Bone marrow (tissue), 2 donors: ENCODE data around the gene LRRK1.

Source experiments
- DNase-seq, 2 donors: peaks; one replicate each; lab custom pipeline; 2025; lab: John Stamatoyannopoulos, UW

The LRRK1 gene

GRCh38 chr15:101056366-101057334 is 137.5 kb downstream of the LRRK1 start:
- DNase-seq: no peak

DNA sequence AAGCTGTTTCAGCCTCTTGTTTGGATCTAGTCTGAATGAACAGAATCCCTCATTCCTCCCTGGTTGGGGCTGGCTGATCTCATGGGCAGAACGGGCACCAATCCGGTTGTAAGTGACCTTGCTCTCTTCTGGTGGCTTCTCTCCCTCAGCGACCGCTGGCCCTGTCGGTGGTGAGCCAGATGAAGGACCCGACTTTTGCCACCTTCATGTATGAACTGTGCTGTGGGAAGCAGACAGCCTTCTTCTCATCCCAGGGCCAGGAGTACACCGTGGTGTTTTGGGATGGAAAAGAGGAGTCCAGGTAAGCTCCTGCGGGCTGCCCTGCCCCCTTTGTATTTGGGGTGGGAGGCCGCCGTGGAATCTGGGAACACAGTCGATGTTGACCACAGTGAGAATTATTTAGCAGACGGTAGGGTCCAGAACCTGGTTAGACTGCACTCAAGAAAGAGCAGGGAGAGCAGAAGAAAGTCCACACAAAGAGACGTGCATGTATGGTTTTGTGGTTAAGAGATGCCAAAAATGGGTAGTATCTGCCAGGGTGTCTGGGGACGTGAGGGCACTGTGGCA is 138.8 kb downstream of the LRRK1 start:
- no peak for DNase-seq

DNA sequence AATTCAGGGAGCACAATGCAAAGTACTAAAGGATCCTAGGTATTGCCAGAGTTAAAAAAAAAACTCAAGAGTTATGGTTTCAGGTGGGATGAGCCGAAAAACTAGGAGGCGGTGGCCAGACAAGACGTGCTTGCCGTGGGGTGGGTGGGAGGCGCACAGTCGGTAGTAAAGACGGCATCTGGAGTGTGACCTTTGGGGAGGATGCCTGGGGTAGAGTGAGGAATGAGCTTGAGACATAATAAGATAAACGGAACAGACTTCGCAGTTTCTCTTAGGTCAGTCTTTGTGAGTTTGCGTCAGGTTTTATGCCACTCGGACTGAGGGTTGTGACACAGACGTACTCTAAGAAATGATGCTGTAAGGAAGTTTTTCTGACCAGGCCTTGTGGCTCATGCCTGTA is 139.6 kb downstream of the LRRK1 start:
- no peak for DNase-seq

- DNase-seq: no peak
Measured at GRCh38 chr15:101059381-101060341, 140.5 kb downstream of the LRRK1 start.

GRCh38 chr15:101060576-101061551 is 141.7 kb downstream of the LRRK1 start:
- DNase-seq: no peak

DNA sequence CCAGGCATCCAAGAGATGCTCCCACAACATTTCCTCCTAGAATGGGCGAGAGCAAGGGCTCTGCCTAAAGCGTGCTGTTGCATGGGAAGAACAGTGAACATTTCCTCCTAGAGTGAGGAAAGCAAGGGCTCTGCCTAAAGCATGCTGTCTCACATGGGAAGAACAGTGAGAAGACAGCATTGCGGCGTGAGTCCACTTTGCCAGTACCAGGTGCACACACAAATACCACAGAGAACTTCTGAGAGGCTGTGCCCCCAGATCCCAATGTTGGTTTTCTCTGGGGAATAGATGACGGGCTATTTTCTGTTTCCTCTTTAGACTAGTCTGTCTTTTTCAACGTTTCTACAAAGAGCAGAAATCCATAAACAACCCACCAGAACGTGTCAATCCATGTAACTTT is 142.9 kb downstream of the LRRK1 start:
- DNase-seq: no peak

- no peak for DNase-seq
Measured at GRCh38 chr15:101062471-101063171, 143.5 kb downstream of the LRRK1 start.

DNA sequence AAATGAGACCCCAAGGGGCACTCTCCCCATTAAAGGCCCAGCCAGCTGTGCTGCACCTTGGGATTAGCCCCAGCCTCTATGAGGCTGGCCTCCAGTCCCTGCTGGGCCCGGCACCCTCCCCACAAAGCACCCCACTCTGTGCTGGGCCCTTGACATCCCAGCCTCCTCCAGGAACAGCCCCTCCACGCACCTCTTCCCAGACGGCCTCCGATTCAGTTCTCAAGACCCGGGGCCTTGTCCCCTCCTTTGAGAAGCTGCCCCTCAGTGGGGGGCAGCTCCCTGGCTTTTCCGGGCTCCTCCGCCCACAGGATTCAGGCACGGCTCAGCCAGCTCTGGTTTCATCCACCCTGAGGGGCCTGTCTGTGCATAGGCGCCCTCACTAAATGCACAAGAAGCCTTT is 144.1 kb downstream of the LRRK1 start:
- no peak for DNase-seq

GRCh38 chr15:101063891-101064794 is 145.0 kb downstream of the LRRK1 start:
- no peak for DNase-seq

DNA sequence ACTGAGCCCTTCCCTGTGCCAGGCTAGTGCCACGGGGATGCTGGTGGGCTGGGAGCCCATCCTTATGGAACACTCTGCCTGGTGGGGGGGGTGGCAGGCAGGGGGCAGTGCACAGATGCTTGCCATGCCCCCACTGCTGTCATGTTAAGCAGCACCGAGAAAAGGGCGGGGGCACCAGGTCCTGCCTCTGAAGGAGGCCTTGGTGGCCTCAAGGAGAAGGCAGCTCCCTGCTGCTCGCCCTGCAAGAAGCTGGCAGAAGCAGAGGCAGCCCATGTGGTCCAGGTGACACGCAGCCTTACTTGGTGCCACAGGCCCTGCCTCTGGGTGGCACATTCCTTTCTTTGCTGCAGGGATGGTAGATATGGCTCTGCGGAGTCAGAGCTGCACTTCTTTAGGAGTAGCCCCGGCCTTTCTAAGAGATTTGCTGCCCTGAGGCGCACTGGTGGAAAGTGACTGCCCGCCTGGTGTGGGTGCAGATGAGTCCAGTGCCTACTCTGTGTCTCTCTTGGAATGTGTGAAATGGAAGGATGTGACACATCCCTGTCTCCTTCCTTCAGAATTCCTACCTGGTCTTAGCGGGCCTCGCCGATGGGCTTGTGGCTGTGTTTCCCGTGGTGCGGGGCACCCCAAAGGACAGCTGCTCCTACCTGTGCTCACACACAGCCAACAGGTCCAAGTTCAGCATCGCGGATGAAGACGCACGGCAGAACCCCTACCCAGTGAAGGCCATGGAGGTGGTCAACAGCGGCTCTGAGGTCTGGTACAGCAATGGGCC is 145.8 kb downstream of the LRRK1 start:
- DNase-seq: no peak

DNA sequence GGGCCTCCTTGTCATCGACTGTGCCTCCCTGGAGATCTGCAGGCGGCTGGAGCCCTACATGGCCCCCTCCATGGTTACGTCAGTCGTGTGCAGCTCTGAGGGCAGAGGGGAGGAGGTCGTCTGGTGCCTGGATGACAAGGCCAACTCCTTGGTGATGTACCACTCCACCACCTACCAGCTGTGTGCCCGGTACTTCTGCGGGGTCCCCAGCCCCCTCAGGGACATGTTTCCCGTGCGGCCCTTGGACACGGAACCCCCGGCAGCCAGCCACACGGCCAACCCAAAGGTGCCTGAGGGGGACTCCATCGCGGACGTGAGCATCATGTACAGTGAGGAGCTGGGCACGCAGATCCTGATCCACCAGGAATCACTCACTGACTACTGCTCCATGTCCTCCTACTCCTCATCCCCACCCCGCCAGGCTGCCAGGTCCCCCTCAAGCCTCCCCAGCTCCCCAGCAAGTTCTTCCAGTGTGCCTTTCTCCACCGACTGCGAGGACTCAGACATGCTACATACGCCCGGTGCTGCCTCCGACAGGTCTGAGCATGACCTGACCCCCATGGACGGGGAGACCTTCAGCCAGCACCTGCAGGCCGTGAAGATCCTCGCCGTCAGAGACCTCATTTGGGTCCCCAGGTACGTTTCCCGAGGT is 146.5 kb downstream of the LRRK1 start:
- DNase-seq: no peak

GRCh38 chr15:101066501-101067408 is 147.6 kb downstream of the LRRK1 start:
- DNase-seq: no peak

DNA sequence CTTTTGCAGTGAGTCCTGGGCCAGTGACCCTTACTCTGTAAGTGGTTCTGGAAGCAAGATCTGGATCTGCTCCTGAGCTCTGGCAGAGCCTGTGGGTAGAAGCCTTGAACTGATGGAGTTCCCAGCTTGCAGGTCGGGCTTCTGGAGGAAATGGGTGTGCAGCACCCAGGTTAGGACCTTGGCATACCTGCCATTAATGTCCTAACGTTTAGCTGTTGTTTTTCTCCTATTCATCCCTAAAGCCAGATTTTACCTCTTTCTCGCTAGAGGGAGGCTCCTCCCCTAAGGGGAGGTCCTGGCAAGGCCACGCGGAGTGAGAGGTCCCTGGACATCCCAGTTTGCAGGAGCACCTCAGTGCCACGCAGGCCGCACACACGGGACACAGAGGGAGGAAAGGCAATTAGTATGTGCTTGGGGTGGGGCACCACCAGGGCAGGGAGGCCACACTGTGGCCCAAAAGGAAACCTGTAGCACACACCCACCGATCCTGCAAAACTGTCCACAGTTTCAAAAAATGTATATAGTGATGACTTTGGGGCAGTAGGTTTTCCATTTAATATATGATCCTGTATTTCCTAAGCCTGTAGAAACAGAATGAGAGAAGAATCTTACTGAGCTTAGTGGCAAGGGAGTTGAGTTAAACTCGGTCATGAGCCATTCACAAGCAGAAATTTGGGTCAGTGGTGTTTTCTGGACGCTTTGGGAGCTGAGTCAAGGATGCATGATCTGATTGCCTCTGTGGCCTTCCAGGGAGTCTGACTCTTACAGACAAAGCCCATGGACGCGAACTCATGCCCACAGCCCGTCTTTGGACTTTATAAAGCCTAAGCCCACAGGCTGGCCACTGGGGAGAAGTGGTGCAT is 148.7 kb downstream of the LRRK1 start:
- DNase-seq: no peak

DNA sequence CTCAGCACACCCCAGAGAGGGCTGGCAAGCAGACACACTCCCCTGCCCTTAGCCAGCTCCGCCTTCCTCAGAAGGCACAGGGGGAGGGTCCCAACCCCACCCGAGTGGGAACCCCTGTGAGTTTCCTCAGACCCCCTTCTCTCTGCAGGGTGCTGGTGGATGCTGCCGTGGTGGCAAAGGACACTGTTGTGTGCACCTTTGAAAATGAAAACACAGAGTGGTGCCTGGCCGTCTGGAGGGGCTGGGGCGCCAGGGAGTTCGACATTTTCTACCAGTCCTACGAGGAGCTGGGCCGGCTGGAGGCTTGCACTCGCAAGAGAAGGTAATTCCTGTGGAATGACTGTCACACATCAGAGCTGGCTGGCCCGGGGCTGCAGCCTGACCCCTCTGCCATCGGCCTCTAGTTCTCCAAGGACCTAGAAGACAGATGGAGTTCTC is 149.4 kb downstream of the LRRK1 start:
- DNase-seq: no peak

DNA sequence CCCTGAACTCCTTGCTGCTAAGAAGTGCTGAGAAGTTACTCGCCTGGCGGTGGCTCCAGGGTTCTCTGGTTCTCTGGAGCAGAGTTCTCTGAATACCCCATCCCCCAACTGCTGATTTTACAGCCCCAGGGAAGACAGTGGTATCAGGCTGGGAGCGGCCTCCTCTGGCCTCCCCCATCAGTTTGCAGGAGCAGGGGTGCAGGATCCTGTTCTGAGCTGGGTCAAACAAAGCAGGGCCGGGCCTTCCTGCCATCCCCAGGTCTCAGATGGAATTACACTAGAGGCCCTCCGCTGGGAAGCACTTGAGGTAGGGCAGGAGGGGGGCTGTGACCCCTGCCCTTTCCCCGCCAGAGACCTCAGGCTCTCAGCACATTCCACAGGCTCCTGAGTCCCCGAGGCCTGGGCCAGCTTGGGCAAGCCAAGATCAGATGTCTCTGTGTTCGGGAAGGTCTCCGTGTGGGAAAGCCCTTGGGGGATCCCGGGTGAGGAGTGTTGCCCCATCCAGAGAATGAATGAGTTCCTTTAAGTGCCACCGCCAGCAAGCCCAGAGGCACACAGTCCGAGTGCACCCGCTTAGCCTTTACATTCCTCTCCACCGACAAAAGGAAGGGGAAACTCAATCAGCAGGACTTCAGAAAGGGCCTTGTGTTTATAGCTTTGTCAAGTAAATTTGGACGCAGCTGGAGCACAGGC is 149.9 kb downstream of the LRRK1 start:
- DNase-seq: no peak

- DNase-seq: no peak
Measured at GRCh38 chr15:101069654-101069973, 150.5 kb downstream of the LRRK1 start.
